Measurements from ENCODE around the gene EPHB1.

EPHB1 gene

GRCh38 chr3:135149707-135150681 lies 354.9 kb downstream of the EPHB1 start:
- peaks cover 0 to 7% of the 10 kb centered on the region in 2 donors for H3K9me3 Mint-ChIP-seq
- DNase-seq (no peak), ATAC-seq (no peak)
- H3K27ac Mint-ChIP-seq = no peak overlapping the region
- H3K4me3 Mint-ChIP-seq = no peak overlapping the region
- H3K4me1 Mint-ChIP-seq = no peaks in the 10 kb centered on the region
- H3K27me3 Mint-ChIP-seq = no peaks in the 10 kb centered on the region

GRCh38 chr3:135154186-135154585 lies 359.1 kb downstream of the EPHB1 start:
- peaks cover 0 to 7% of the 10 kb centered on the region in 2 donors for H3K9me3 Mint-ChIP-seq
- ATAC-seq (no peak), DNase-seq (no peak)
- H3K27me3 Mint-ChIP-seq = no peaks in the 10 kb centered on the region
- H3K4me1 Mint-ChIP-seq = no peaks in the 10 kb centered on the region
- no peak overlapping the region for H3K4me3 Mint-ChIP-seq
- peak overlapping the region in 1 of 2 donors; percentile 36 for H3K27ac Mint-ChIP-seq

GRCh38 chr3:135155228-135155627 lies 360.2 kb downstream of the EPHB1 start:
- peaks cover 0 to 7% of the 10 kb centered on the region in 2 donors for H3K9me3 Mint-ChIP-seq
- H3K27ac Mint-ChIP-seq = no peak overlapping the region
- H3K4me3 Mint-ChIP-seq = no peak overlapping the region
- H3K4me1 Mint-ChIP-seq = no peaks in the 10 kb centered on the region
- no peak for ATAC-seq
- no peak for DNase-seq
- no peaks in the 10 kb centered on the region for H3K27me3 Mint-ChIP-seq

GRCh38 chr3:135155791-135156190 lies 360.7 kb downstream of the EPHB1 start:
- ATAC-seq = peak; percentile 5
- H3K4me3 Mint-ChIP-seq = no peak overlapping the region
- peaks cover 4% of the 10 kb centered on the region for H3K27me3 Mint-ChIP-seq
- H3K9me3 Mint-ChIP-seq = peaks cover 0 to 7% of the 10 kb centered on the region in 2 donors
- no peaks in the 10 kb centered on the region for H3K4me1 Mint-ChIP-seq
- H3K27ac Mint-ChIP-seq = no peak overlapping the region
- no peak for DNase-seq

GRCh38 chr3:135157045-135157740 lies 362.1 kb downstream of the EPHB1 start:
- no peak for DNase-seq
- no peak for ATAC-seq
- Mint-ChIP-seq H3K9me3 (peaks cover 0 to 3% of the 10 kb centered on the region in 2 donors), H3K27me3 (peaks cover 11% of the 10 kb centered on the region), H3K4me1 (no peaks in the 10 kb centered on the region), H3K4me3 (no peak overlapping the region), H3K27ac (no peak overlapping the region)

- H3K27me3 Mint-ChIP-seq = peaks cover 16% of the 10 kb centered on the region
- DNase-seq = no peak
- no peaks in the 10 kb centered on the region for H3K4me1 Mint-ChIP-seq
- H3K27ac Mint-ChIP-seq = no peak overlapping the region
- no peak overlapping the region for H3K4me3 Mint-ChIP-seq
- ATAC-seq = no peak
- H3K9me3 Mint-ChIP-seq = no peaks in the 10 kb centered on the region
Measured at GRCh38 chr3:135158520-135158919, 363.5 kb downstream of the EPHB1 start.

- Mint-ChIP-seq H3K27ac (no peak overlapping the region), H3K4me3 (no peak overlapping the region), H3K4me1 (no peaks in the 10 kb centered on the region), H3K27me3 (peaks cover 16% of the 10 kb centered on the region), H3K9me3 (no peaks in the 10 kb centered on the region)
- no peak for DNase-seq
- ATAC-seq = no peak
Measured at GRCh38 chr3:135159681-135160247, 364.7 kb downstream of the EPHB1 start.

- DNase-seq (no peak), ATAC-seq (no peak)
- no peak overlapping the region for H3K4me3 Mint-ChIP-seq
- peaks cover 16% of the 10 kb centered on the region for H3K27me3 Mint-ChIP-seq
- no peaks in the 10 kb centered on the region for H3K4me1 Mint-ChIP-seq
- no peaks in the 10 kb centered on the region for H3K9me3 Mint-ChIP-seq
- no peak overlapping the region for H3K27ac Mint-ChIP-seq
Measured at GRCh38 chr3:135161425-135161824, 366.4 kb downstream of the EPHB1 start.

- Mint-ChIP-seq H3K4me3 (no peak overlapping the region), H3K4me1 (no peaks in the 10 kb centered on the region), H3K9me3 (no peaks in the 10 kb centered on the region), H3K27ac (no peak overlapping the region), H3K27me3 (peaks cover 16% of the 10 kb centered on the region)
- ATAC-seq (no peak), DNase-seq (no peak)
Measured at GRCh38 chr3:135163701-135164100, 368.6 kb downstream of the EPHB1 start.

- no peaks in the 10 kb centered on the region for H3K9me3 Mint-ChIP-seq
- ATAC-seq (no peak), DNase-seq (no peak)
- H3K4me3 Mint-ChIP-seq = no peak overlapping the region
- peaks cover 16% of the 10 kb centered on the region for H3K27me3 Mint-ChIP-seq
- no peaks in the 10 kb centered on the region for H3K4me1 Mint-ChIP-seq
- H3K27ac Mint-ChIP-seq = no peak overlapping the region
Measured at GRCh38 chr3:135165260-135165659, 370.2 kb downstream of the EPHB1 start.

- no peak for ATAC-seq
- no peaks in the 10 kb centered on the region for H3K9me3 Mint-ChIP-seq
- H3K27me3 Mint-ChIP-seq = peaks cover 6% of the 10 kb centered on the region
- no peak overlapping the region for H3K27ac Mint-ChIP-seq
- no peak for DNase-seq
- no peak overlapping the region for H3K4me3 Mint-ChIP-seq
- no peaks in the 10 kb centered on the region for H3K4me1 Mint-ChIP-seq
Measured at GRCh38 chr3:135166266-135166825, 371.3 kb downstream of the EPHB1 start.

GRCh38 chr3:135168822-135169221 lies 373.8 kb downstream of the EPHB1 start:
- H3K4me1 Mint-ChIP-seq = no peaks in the 10 kb centered on the region

GRCh38 chr3:135169651-135170050 lies 374.6 kb downstream of the EPHB1 start:
- Mint-ChIP-seq H3K27ac (no peak overlapping the region), H3K9me3 (peaks cover 0 to 8% of the 10 kb centered on the region in 2 donors), H3K27me3 (no peaks in the 10 kb centered on the region), H3K4me3 (no peak overlapping the region), H3K4me1 (no peaks in the 10 kb centered on the region)
- ATAC-seq (no peak), DNase-seq (no peak)

More at GRCh38 chr3:135168822-135169221, 373.8 kb downstream of the EPHB1 start:
- ATAC-seq (no peak), DNase-seq (no peak)
- H3K27me3 Mint-ChIP-seq = no peaks in the 10 kb centered on the region
- H3K4me3 Mint-ChIP-seq = no peak overlapping the region
- peaks cover 0 to 6% of the 10 kb centered on the region in 2 donors for H3K9me3 Mint-ChIP-seq
- H3K27ac Mint-ChIP-seq = no peak overlapping the region

- no peak for ATAC-seq
Measured at GRCh38 chr3:135170732-135171131, 375.7 kb downstream of the EPHB1 start.

GRCh38 chr3:135172191-135172869 lies 377.3 kb downstream of the EPHB1 start:
- H3K9me3 Mint-ChIP-seq = peaks cover 0 to 8% of the 10 kb centered on the region in 2 donors

More at GRCh38 chr3:135170732-135171131, 375.7 kb downstream of the EPHB1 start:
- Mint-ChIP-seq H3K27ac (no peak overlapping the region), H3K4me1 (no peaks in the 10 kb centered on the region), H3K4me3 (no peak overlapping the region), H3K27me3 (no peaks in the 10 kb centered on the region), H3K9me3 (peaks cover 0 to 8% of the 10 kb centered on the region in 2 donors)
- DNase-seq = no peak

More at GRCh38 chr3:135172191-135172869, 377.3 kb downstream of the EPHB1 start:
- DNase-seq (no peak), ATAC-seq (no peak)
- no peaks in the 10 kb centered on the region for H3K4me1 Mint-ChIP-seq
- H3K27ac Mint-ChIP-seq = no peak overlapping the region
- no peak overlapping the region for H3K4me3 Mint-ChIP-seq
- H3K27me3 Mint-ChIP-seq = no peaks in the 10 kb centered on the region

Measured in stimulated activated naive CD8-positive, alpha-beta T cell treated with anti-CD3 and anti-CD28 coated beads, Interleukin-15, amount 100 ng/mL, for 72 hours (primary cell).